ENCODE data around the gene PIP5K1B. TPM values are rescaled to one million over a fixed set of nuclear protein-coding genes. Genes with fewer than 3 reads are reported as not detected.

PIP5K1B gene
- total and polyA plus RNA-seq, 2 donors (not counting 3 experiments of a cell fraction or from before 2014, with no cell fraction given): 0.27 TPM; not detected in 1

- H3K4me3 ChIP-seq (replicated peaks in 1 of 3; ENCODE audit: insufficient read depth in 1 of 3, low read depth in 1 of 3, low read length in 3 of 3): no peak overlapping the region
- no peak for FAIRE-seq
- no peaks in the 10 kb centered on the region for H3K79me2 ChIP-seq (ENCODE audit: control insufficient read depth, insufficient read depth, low read length)
Measured at GRCh38 chr9:68728731-68729130, 23.7 kb downstream of the PIP5K1B start.

More at GRCh38 chr9:68728731-68729130, 23.7 kb downstream of the PIP5K1B start:
- Histone ChIP-seq H3K4me1 (ENCODE audit: control insufficient read depth, extremely low read depth, insufficient read depth, low read length) (no peaks in the 10 kb centered on the region), H3K4me2 (ENCODE audit: insufficient read depth, low read length) (no peak overlapping the region), H3K9me1 (replicated peaks; ENCODE audit: control insufficient read depth, extremely low read depth, insufficient read depth, low read length) (no peaks in the 10 kb centered on the region), H3K9ac (replicated peaks; ENCODE audit: extremely low read depth, insufficient read depth, low read length) (no peak overlapping the region), H3K36me3 (ENCODE audit: control insufficient read depth in 2 of 2, extremely low read depth in 1 of 2, insufficient read depth in 2 of 2, low read length in 2 of 2) (no peaks in the 10 kb centered on the region), H3K27me3 (ENCODE audit: control insufficient read depth in 2 of 2, insufficient read depth in 2 of 2, low read length in 2 of 2) (peaks cover 0 to 5% of the 10 kb centered on the region in 2 experiments), H4K20me1 (replicated peaks; ENCODE audit: control insufficient read depth, extremely low read depth, insufficient read depth, low read length) (no peaks in the 10 kb centered on the region), H3K9me3 (replicated peaks; ENCODE audit: control insufficient read depth, insufficient read depth, low read length) (no peaks in the 10 kb centered on the region), H3K27ac (ENCODE audit: insufficient read depth, low read depth, low read length) (no peak overlapping the region), H2AFZ (ENCODE audit: low read depth, low read length) (no peak overlapping the region)
- intact Hi-C loops (cut with micrococcal nuclease) (no loop called here), dilution Hi-C loops (cut with MboI; ENCODE audit: extremely low pct_ligation_motif_present, low sequenced_read_pairs) (no loop called here)
- no TSS peak for BruUV-seq (replicated peaks)
- ChIA-PET POLR2A (interaction anchor here (0.6 kb wide), 1 partner anchor 1033 kb away, joined by 3 read pairs; no protein-coding TSS in a partner anchor), CTCF (no interaction called here)
- DNase-seq (ENCODE audit: low read depth, low spot score): no peak
- TF ChIP-seq MAX (IDR thresholded peaks at IDR 0.05; ENCODE audit: insufficient read depth, insufficient read length) (no peak), FOS (IDR thresholded peaks at IDR 0.05; ENCODE audit: borderline replicate concordance, insufficient read depth, low read length) (no peak), GATA2 (IDR thresholded peaks at IDR 0.05; ENCODE audit: insufficient read depth, insufficient read length, low read depth, low read length) (no peak), POLR2A (IDR thresholded peaks at IDR 0.05; ENCODE audit: low read depth, low read length) (no peak), MYC (IDR thresholded peaks at IDR 0.05; ENCODE audit: low read depth, low read length) (no peak)
- TF ChIP-seq, protein P1, sequence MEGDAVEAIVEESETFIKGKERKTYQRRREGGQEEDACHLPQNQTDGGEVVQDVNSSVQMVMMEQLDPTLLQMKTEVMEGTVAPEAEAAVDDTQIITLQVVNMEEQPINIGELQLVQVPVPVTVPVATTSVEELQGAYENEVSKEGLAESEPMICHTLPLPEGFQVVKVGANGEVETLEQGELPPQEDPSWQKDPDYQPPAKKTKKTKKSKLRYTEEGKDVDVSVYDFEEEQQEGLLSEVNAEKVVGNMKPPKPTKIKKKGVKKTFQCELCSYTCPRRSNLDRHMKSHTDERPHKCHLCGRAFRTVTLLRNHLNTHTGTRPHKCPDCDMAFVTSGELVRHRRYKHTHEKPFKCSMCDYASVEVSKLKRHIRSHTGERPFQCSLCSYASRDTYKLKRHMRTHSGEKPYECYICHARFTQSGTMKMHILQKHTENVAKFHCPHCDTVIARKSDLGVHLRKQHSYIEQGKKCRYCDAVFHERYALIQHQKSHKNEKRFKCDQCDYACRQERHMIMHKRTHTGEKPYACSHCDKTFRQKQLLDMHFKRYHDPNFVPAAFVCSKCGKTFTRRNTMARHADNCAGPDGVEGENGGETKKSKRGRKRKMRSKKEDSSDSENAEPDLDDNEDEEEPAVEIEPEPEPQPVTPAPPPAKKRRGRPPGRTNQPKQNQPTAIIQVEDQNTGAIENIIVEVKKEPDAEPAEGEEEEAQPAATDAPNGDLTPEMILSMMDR (IDR thresholded peaks at IDR 0.05; ENCODE audit: extremely low read depth in 1 of 2, insufficient read depth in 1 of 2, low read depth in 1 of 2, low read length in 2 of 2): no peak
